Raji (cell line): ENCODE results near the gene CMPK1.

Source experiments
- POLR2A ChIP-seq: IDR thresholded peaks from 2 replicates; pipeline ENCODE4 v1.6.1; 2011; ENCODE audit warnings: low read depth, low read length, control low read depth; ENCODE audit not compliant: insufficient read depth

Gene CMPK1

GRCh38 chr1:47334765-47335435 lies 1.3 kb downstream of the CMPK1 start:
- no peak for TF ChIP-seq POLR2A

- no peak for TF ChIP-seq POLR2A
These were observed 3.8 kb downstream of the CMPK1 start for GRCh38 chr1:47337350-47337749.

- no peak for TF ChIP-seq POLR2A
These were observed 4.9 kb downstream of the CMPK1 start for GRCh38 chr1:47338249-47339077.

DNA sequence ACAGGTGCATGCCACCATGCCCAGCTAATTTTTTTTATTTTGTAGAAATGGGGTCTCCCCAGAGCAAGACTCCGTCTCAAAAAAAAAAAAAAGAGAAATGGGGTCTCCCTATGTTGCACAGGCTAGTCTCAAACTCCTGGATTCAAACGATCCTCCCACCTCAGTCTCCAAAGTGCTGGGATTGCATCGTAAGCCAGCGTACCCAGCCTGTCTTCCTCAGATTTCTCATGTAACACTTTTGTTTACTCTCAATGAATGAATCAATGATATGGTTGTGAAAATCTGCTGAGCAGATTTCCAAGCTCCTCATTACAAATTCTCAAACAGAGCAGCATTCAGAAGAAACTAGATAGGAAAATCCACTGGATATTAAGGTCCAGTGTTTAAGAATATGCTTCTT lies 6.6 kb downstream of the CMPK1 start:
- TF ChIP-seq POLR2A, result no peak

- no peak for TF ChIP-seq POLR2A
These were observed 14.1 kb downstream of the CMPK1 start for GRCh38 chr1:47347735-47348134.

GRCh38 chr1:47348246-47348645 lies 14.7 kb downstream of the CMPK1 start:
- TF ChIP-seq POLR2A, result no peak

GRCh38 chr1:47351305-47351704 lies 17.7 kb downstream of the CMPK1 start:
- no peak for TF ChIP-seq POLR2A

GRCh38 chr1:47361380-47361779 lies 27.8 kb downstream of the CMPK1 start:
- no peak for TF ChIP-seq POLR2A

GRCh38 chr1:47362828-47363227 lies 29.2 kb downstream of the CMPK1 start:
- no peak for TF ChIP-seq POLR2A

DNA sequence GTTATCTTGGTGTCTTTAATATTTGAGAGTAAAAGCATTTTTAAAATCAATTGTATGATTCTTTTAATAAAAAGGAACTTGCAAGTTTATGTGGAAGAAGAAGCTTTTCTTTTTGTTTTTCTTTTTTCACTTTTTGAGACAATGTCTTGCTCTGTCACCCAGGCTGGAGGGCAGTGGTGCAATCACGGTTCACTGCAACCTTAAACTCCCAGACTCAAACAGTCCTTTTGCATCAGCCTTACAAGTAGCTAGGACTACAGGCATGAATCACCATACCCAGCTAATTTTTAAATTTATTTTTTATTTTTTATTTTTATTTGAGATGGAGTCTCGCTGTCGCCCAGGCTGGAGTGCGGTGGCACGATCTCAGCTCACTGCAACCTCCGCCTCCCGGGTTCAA lies 34.1 kb downstream of the CMPK1 start:
- TF ChIP-seq POLR2A, result no peak

GRCh38 chr1:47371016-47371517 lies 37.5 kb downstream of the CMPK1 start:
- no peak for TF ChIP-seq POLR2A

DNA sequence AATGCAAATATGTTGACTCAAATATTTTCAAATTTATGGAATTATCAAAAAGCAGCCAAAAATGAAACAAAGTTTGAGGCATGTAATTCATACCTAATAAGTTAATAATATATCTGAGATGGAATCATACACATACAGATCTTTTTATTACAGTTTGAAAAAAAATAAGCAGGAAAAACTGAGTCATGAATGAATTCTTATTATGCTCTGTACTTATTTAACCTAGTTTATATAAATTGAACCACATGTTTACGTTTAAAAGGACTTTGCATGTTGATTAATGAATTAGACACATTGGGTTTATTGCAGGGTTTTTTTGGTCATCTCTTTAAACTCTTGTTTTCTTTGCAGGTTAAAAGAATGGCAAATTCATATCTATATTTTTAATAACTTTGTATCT lies 40.9 kb downstream of the CMPK1 start:
- TF ChIP-seq POLR2A, result no peak

- no peak for TF ChIP-seq POLR2A
These were observed 44.6 kb downstream of the CMPK1 start for GRCh38 chr1:47378147-47378546.

DNA sequence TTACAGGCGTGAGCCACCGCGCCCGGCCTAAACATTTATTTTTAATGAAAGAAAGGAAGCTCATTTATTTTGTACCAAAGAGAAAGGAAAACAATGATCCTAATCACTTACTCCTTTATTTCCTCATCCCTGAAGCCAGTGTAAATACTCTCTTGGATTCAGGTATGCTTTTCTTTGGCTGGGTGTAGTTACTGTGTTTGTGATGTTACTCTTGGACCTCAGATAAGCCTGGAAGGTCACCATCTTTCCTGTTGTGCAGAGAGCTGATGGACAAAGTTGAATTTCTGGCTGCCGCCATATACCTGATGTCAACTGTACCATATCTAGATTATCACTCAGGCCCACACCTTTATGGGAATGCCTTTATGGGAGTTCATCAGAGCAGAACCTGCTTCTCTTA lies 47.1 kb downstream of the CMPK1 start:
- no peak for TF ChIP-seq POLR2A

- no peak for TF ChIP-seq POLR2A
These were observed 48.9 kb downstream of the CMPK1 start for GRCh38 chr1:47382399-47382983.

DNA sequence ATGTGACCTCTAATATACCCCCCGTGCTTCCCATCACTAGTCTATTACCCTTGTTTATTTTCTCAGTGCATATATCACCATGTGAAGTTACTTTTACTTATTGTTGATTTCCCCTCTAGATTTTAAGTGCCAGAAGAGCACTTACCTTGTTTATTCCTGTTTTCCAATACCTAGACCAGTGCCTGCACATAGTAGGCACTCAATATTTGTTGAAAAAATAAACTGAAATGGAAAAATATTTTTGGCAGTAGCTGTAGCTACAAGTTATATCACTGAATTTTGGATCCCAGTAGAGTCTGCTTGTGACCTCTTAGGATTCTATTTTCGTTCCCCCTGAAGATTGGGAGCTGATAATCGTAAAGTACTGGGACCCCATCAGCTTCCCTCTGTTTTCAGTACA lies 50.5 kb downstream of the CMPK1 start:
- TF ChIP-seq POLR2A, result no peak
